ENCODE data around the gene SEPTIN10. TPM values are rescaled to one million over a fixed set of nuclear protein-coding genes. Genes with fewer than 3 reads are reported as not detected.
A peak's percentile ranks its signal among the peaks of the same experiment; 100 is the strongest.

The SEPTIN10 gene
- total and polyA plus RNA-seq, 7 donors: 36.1 to 178 (median 122) TPM

DNA sequence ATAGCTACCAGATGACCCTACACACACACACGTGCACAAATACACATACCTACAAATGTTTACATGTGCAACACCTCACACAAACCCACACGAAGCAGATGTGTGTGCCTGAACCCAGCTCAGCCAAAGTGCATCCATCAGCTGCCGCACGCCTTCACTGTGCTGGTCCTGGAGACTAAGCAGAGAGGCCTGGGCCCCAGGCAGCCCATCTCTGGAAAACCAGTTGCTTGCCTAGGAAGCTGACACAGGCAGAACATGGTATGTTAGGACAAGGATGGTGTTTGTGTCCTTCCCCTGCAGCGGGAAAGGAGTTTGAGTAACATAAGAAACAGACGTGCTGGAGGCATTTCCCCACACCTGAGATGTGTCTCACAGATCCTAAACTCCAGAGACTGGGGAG is 86.7 kb downstream of the SEPTIN10 start:
- TF ChIP-seq, protein P1, sequence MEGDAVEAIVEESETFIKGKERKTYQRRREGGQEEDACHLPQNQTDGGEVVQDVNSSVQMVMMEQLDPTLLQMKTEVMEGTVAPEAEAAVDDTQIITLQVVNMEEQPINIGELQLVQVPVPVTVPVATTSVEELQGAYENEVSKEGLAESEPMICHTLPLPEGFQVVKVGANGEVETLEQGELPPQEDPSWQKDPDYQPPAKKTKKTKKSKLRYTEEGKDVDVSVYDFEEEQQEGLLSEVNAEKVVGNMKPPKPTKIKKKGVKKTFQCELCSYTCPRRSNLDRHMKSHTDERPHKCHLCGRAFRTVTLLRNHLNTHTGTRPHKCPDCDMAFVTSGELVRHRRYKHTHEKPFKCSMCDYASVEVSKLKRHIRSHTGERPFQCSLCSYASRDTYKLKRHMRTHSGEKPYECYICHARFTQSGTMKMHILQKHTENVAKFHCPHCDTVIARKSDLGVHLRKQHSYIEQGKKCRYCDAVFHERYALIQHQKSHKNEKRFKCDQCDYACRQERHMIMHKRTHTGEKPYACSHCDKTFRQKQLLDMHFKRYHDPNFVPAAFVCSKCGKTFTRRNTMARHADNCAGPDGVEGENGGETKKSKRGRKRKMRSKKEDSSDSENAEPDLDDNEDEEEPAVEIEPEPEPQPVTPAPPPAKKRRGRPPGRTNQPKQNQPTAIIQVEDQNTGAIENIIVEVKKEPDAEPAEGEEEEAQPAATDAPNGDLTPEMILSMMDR (IDR thresholded peaks at IDR 0.05): no peak
- TF ChIP-seq POLR2A (IDR thresholded peaks at IDR 0.05) (no peak), EP300 (IDR thresholded peaks at IDR 0.05) (no peak), POLR2AphosphoS5 (IDR thresholded peaks at IDR 0.05) (no peak)
- H3K4me1 ChIP-seq: peaks cover 0 to 4% (median 0%) of the 10 kb centered on the region in 4 donors

DNA sequence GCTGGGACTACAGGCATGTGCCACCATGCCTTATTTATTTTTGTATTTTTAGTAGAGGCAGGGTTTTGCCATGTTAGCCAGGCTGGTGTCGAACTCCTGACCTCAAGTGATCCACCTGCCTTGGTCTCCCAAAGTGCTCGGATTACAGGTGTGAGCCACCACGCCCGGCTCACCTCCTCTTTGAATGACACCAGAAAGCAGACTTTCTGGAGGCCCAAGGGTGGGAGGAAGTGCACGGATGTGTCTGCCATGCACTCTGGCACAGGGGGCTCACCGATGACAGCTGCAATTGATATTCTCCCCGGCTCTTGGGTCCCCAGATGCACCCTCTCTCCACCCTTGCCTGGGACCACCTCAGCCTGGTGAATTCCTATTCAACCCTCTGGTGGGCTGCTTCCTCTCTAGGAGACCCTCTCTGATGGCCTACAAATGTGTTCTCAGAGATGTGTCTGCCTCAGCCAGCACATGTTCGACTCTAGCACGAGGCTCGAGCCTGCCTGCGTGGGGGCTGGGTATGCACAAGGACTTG is 87.3 kb downstream of the SEPTIN10 start:
- Histone ChIP-seq H3K9me3 (no peaks in the 10 kb centered on the region), H3K27me3 (no peaks in the 10 kb centered on the region), H3K4me3 (no peak overlapping the region), H3K27ac (no peak overlapping the region), H3K4me1 (peaks cover 0 to 4% (median 0%) of the 10 kb centered on the region in 4 donors), H3K36me3 (no peaks in the 10 kb centered on the region)
- DNase-seq: peak; percentile 50
- intact Hi-C loops (cut with DNase I): no loop called here
- TF ChIP-seq POLR2AphosphoS5 (IDR thresholded peaks at IDR 0.05): no peak
- TF ChIP-seq, protein P1 (IDR thresholded peaks at IDR 0.05): no peak
- TF ChIP-seq POLR2A (IDR thresholded peaks at IDR 0.05): no peak
- no peak for TF ChIP-seq EP300 (IDR thresholded peaks at IDR 0.05)
- WGBS, 2 donors: 84 to 91% methylated on average over 11 of the region's 11 CpGs

More for the DNA sequence above, 86.7 kb downstream of the SEPTIN10 start:
- WGBS, 2 donors: 92% methylated on average over 6 of the region's 6 CpGs
- Histone ChIP-seq H3K27me3 (no peaks in the 10 kb centered on the region), H3K27ac (no peak overlapping the region), H3K36me3 (no peaks in the 10 kb centered on the region), H3K9me3 (no peaks in the 10 kb centered on the region), H3K4me3 (no peak overlapping the region)
- intact Hi-C loops (cut with DNase I): no loop called here
- DNase-seq: peak; percentile 33

- Histone ChIP-seq H3K4me1 (peaks cover 0 to 4% (median 0%) of the 10 kb centered on the region in 4 donors), H3K36me3 (no peaks in the 10 kb centered on the region), H3K9me3 (no peaks in the 10 kb centered on the region), H3K4me3 (no peak overlapping the region), H3K27me3 (no peaks in the 10 kb centered on the region), H3K27ac (no peak overlapping the region)
- intact Hi-C loops (cut with DNase I): no loop called here
- no peak for TF ChIP-seq POLR2AphosphoS5 (IDR thresholded peaks at IDR 0.05)
- TF ChIP-seq POLR2A (IDR thresholded peaks at IDR 0.05): no peak
- TF ChIP-seq EP300 (IDR thresholded peaks at IDR 0.05): no peak
- TF ChIP-seq, protein P1 (IDR thresholded peaks at IDR 0.05): no peak
- WGBS, 2 donors: 73 to 86% methylated on average over 4 of the region's 4 CpGs
- peak; percentile 35 for DNase-seq
Observed at GRCh38 chr2:109525836-109526235, 87.9 kb downstream of the SEPTIN10 start.

- WGBS, 2 donors: 78 to 85% methylated on average over 13 of the region's 13 CpGs
Observed at GRCh38 chr2:109523536-109524361, 90.0 kb downstream of the SEPTIN10 start.

More at GRCh38 chr2:109523536-109524361, 90.0 kb downstream of the SEPTIN10 start:
- no peaks in the 10 kb centered on the region for H3K4me1 ChIP-seq
- no peak overlapping the region for H3K27ac ChIP-seq
- H3K9me3 ChIP-seq: no peaks in the 10 kb centered on the region
- intact Hi-C loops (cut with DNase I): no loop called here
- peak; percentile 58 for DNase-seq
- H3K36me3 ChIP-seq: no peaks in the 10 kb centered on the region
- TF ChIP-seq POLR2AphosphoS5 (IDR thresholded peaks at IDR 0.05) (no peak), EP300 (IDR thresholded peaks at IDR 0.05) (no peak), POLR2A (IDR thresholded peaks at IDR 0.05) (no peak)
- TF ChIP-seq, protein P1 (IDR thresholded peaks at IDR 0.05): no peak
- H3K27me3 ChIP-seq: no peaks in the 10 kb centered on the region
- no peak overlapping the region for H3K4me3 ChIP-seq

Measured in sigmoid colon (tissue), 7 donors.